ENCODE measurements around the gene POPDC3.

GRCh38 chr6:105202486-105202885 is 22.7 kb upstream of the POPDC3 start:
- TF ChIP-seq FOXM1 (IDR thresholded peaks at IDR 0.05; ENCODE audit: low read depth, low read length) (no peak), ZBTB33 (IDR thresholded peaks at IDR 0.05) (no peak), SIN3A (IDR thresholded peaks at IDR 0.05; ENCODE audit: low read depth, low read length) (no peak), ZNF274 (IDR thresholded peaks at IDR 0.05; ENCODE audit: insufficient read depth, insufficient read length) (no peak)

Measured in GM12878 (cell line).